Psoas muscle (tissue), 8 donors: ENCODE results near the gene FNIP1. TPM values are rescaled to one million over a fixed set of nuclear protein-coding genes. Genes with fewer than 3 reads are reported as not detected.
A peak's percentile ranks its signal among the peaks of the same experiment; 100 is the strongest.
"Not testable (repeated sequence)": the region's sequence is repeated elsewhere in the genome, so short reads cannot be mapped to it uniquely, and the experiment has no call there.

ENCODE experiments used
- ATAC-seq, 4 donors: fragments of 200-7000 bp; cut with Tn5 transposase; one replicate each; pipeline ENCODE4 v1.9.1; 2020; ENCODE audit warnings: moderate library complexity in 3 of 4, mild to moderate bottlenecking in 2 of 4
- DNase-seq, 2 donors: peaks; one replicate each; pipeline ENCODE4 v3.0.0-alpha.2; 2020
- H3K27ac ChIP-seq: fragments of 200-600 bp; one replicate; pipeline ENCODE4 v1.8.0; 2022
- H3K27me3 ChIP-seq, 3 donors: fragments of 200-600 bp in 1 of 3; one replicate each; pipeline versions ENCODE4 v1.6.1 to v1.8.0; 2013 to 2022; ENCODE audit warnings: low read length in 2 of 3, mild to moderate bottlenecking in 2 of 3, moderate library complexity in 1 of 3; ENCODE audit not compliant: insufficient read depth in 3 of 3
- H3K36me3 ChIP-seq, 2 donors: fragments of 200-600 bp in 1 of 2; one replicate each; pipeline versions ENCODE4 v1.6.1 to v1.8.0; 2013 to 2022; ENCODE audit warnings: low read depth in 1 of 2, mild to moderate bottlenecking in 1 of 2, moderate library complexity in 1 of 2; ENCODE audit not compliant: insufficient read depth in 1 of 2
- H3K4me1 ChIP-seq: fragments of 200-600 bp; one replicate; pipeline ENCODE4 v1.8.0; 2022
- H3K4me3 ChIP-seq: fragments of 200-600 bp; one replicate; pipeline ENCODE4 v1.8.0; 2022; ENCODE audit warnings: mild to moderate bottlenecking
- H3K9me3 ChIP-seq: fragments of 200-600 bp; one replicate; pipeline ENCODE4 v1.8.0; 2022
- CTCF ChIP-seq: fragments of 200-600 bp; IDR thresholded peaks from one replicate; pipeline ENCODE4 v1.8.0; 2022; ENCODE audit warnings: antibody characterized with exemption
- WGBS, 3 donors: extraction: QIAGEN DNeasy Blood & Tissue Kit; methylation state at CpG; one replicate each; pipeline versions ENCODE4 v1.1.6 to v1.1.7; 2013; 5-methylcytosine and 5-hydroxymethylcytosine counted together
- intact Hi-C, 2 donors: fragments of 100-400 bp; cut with DNase I; formaldehyde crosslinking; loops; one replicate each; pipeline versions ENCODE4 v1.11.0 to v1.14.2; 2022
- polyA plus RNA-seq, 3 donors: library from polyadenylated mRNA; stranded (reverse); fragments of 200-250 nt; gene quantifications; one replicate each; pipeline ENCODE4 v1.2.3, GENCODE V29; 2013
- total RNA-seq, 4 donors: library from RNA; stranded (reverse); fragmentation: NEBNext Ultra II Directional in 2 of 4; extraction: Animal tissue kit (Norgen Biotek cat#: 25700) in 2 of 4; gene quantifications; one replicate each; pipeline versions ENCODE4 v1.2.1 to v1.2.4, GENCODE V29; 2021 to 2023
- donor health status: healthy with polysubstance abuse.
- donor health status: DM: no; HTN: no; CAD: no; lungs with moderate emphysema.
- donor health status: Bipolar disorder and iron deficiency.
- donor health status: healthy.
- donor health status: DM: yes; HTN: yes; CAD: no.
- donor health status: DM: no; HTN: no; CAD: no.
- donor health status: DM: no; HTN: no; CAD: no.
- donor health status: DM: yes; HTN: yes; CAD: no.

FNIP1 gene
- total and polyA plus RNA-seq, 7 donors: 6.4 to 45.2 (median 25.0) TPM

- DNase-seq (no peak), ATAC-seq (no peak)
- peaks cover 0 to 59% of the 10 kb centered on the region in 2 donors for H3K36me3 ChIP-seq
- WGBS, 3 donors: 82 to 88% (median 84%) methylated on average over 1 of the region's 1 CpG
- no peaks in the 10 kb centered on the region for H3K27me3 ChIP-seq
- peaks cover 9% of the 10 kb centered on the region for H3K4me1 ChIP-seq
- no peak for TF ChIP-seq CTCF
- H3K9me3 ChIP-seq: no peaks in the 10 kb centered on the region
- no peak overlapping the region for H3K4me3 ChIP-seq
- no peak overlapping the region for H3K27ac ChIP-seq
- intact Hi-C loops: no loop called here
These were observed 116.9 kb downstream of the FNIP1 start for GRCh38 chr5:131679911-131680310.

- Histone ChIP-seq H3K36me3 (peaks cover 0 to 73% of the 10 kb centered on the region in 2 donors), H3K4me1 (peaks cover 12% of the 10 kb centered on the region)
- DNase-seq, H3K4me3 ChIP-seq, ATAC-seq, H3K9me3 ChIP-seq, H3K27me3 ChIP-seq, H3K27ac ChIP-seq, intact Hi-C loops: not testable (repeated sequence)
- 93 to 94% (median 94%) methylated on average over 7 to 8 of the region's 10 CpGs for WGBS, 3 donors
These were observed 118.5 kb downstream of the FNIP1 start for GRCh38 chr5:131678273-131678672.

- no peaks in the 10 kb centered on the region for H3K9me3 ChIP-seq
- no peak for TF ChIP-seq CTCF
- peaks cover 0 to 66% of the 10 kb centered on the region in 2 donors for H3K36me3 ChIP-seq
- intact Hi-C loops: no loop called here
- ATAC-seq (no peak), DNase-seq (no peak)
- H3K4me1 ChIP-seq: peaks cover 23% of the 10 kb centered on the region
- peak overlapping the region; percentile 25 for H3K27ac ChIP-seq
- H3K27me3 ChIP-seq: no peaks in the 10 kb centered on the region
- WGBS, 3 donors: 86 to 94% (median 89%) methylated on average over 3 of the region's 3 CpGs
- no peak overlapping the region for H3K4me3 ChIP-seq
These were observed 119.7 kb downstream of the FNIP1 start for GRCh38 chr5:131677115-131677514.

- H3K9me3 ChIP-seq: no peaks in the 10 kb centered on the region
- peaks cover 38% of the 10 kb centered on the region for H3K4me1 ChIP-seq
- no peaks in the 10 kb centered on the region for H3K27me3 ChIP-seq
- H3K36me3 ChIP-seq: peaks cover 3 to 68% of the 10 kb centered on the region in 2 donors
- no peak for TF ChIP-seq CTCF
- ATAC-seq (peak in 3 of 4 donors; percentile 14 to 36 (median 25)), DNase-seq (no peak)
- peak overlapping the region; percentile 38 for H3K4me3 ChIP-seq
- intact Hi-C loops: no loop called here
- peak overlapping the region; percentile 82 for H3K27ac ChIP-seq
- 42 to 58% (median 44%) methylated on average over 6 of the region's 6 CpGs for WGBS, 3 donors
These were observed 124.0 kb downstream of the FNIP1 start for GRCh38 chr5:131672776-131673175.

GRCh38 chr5:131671994-131672655 lies 124.7 kb downstream of the FNIP1 start:
- ATAC-seq: peak; percentile 89 to 94 (median 91)
- peaks cover 31% of the 10 kb centered on the region for H3K4me1 ChIP-seq

More at GRCh38 chr5:131671994-131672655, 124.7 kb downstream of the FNIP1 start:
- TF ChIP-seq CTCF: no peak
- Histone ChIP-seq H3K9me3 (no peaks in the 10 kb centered on the region), H3K4me3 (peak overlapping the region; percentile 38), H3K27ac (peak overlapping the region; percentile 82), H3K36me3 (peaks cover 3 to 64% of the 10 kb centered on the region in 2 donors), H3K27me3 (no peaks in the 10 kb centered on the region)
- intact Hi-C loops: no loop called here
- 13 to 24% (median 19%) methylated on average over 2 of the region's 2 CpGs for WGBS, 3 donors
- DNase-seq: no peak
